H1 (cell line): ENCODE measurements around the gene IL37. TPM values are rescaled to one million over a fixed set of nuclear protein-coding genes. Genes with fewer than 3 reads are reported as not detected.

Experiments
- CTCF ChIA-PET: fragments of 300-600 bp; sonication (Branson Sonifier 250); formaldehyde crosslinking; loops from one replicate; lab custom pipeline; 2021; ENCODE audit not compliant: partially characterized antibody; lab: Charles Lee
- POLR2A ChIA-PET: fragments of 300-600 bp; sonication (Branson Sonifier 250); formaldehyde crosslinking; loops from one replicate; lab custom pipeline; 2021; ENCODE audit warnings: inconsistent platforms; ENCODE audit not compliant: partially characterized antibody; lab: Charles Lee
- DNase-seq, 2 experiments: peaks; one replicate each; pipeline versions ENCODE4 v3.0.0 to v3.0.0-alpha.2; 2010 to 2022; ENCODE audit warnings: low spot score in 2 of 2, low read depth in 1 of 2, mixed read lengths in 1 of 2
- FAIRE-seq: peaks from 2 replicates; lab custom pipeline; 2011; peaks lifted over from hg19 to GRCh38; lab: Jason Lieb, UNC
- H2AFZ ChIP-seq: 2 replicates; pipeline ENCODE4 v1.8.1; 2012; ENCODE audit warnings: low read length, inconsistent platforms
- H2AK5ac ChIP-seq: 2 replicates; pipeline ENCODE4 v1.6.1; 2013; ENCODE audit warnings: low read depth, low read length
- H2BK120ac ChIP-seq: replicated peaks from 2 replicates; pipeline ENCODE3; 2013; ENCODE audit warnings: low read depth, low read length, inconsistent platforms
- H2BK12ac ChIP-seq: 2 replicates; pipeline ENCODE4 v1.6.1; 2013; ENCODE audit warnings: low read depth, low read length
- H2BK15ac ChIP-seq: 2 replicates; pipeline ENCODE4 v1.6.1; 2013; ENCODE audit warnings: low read length
- H2BK20ac ChIP-seq: 2 replicates; pipeline ENCODE4 v1.6.1; 2013; ENCODE audit warnings: low read length
- H2BK5ac ChIP-seq: 2 replicates; pipeline ENCODE4 v1.6.1; 2013; ENCODE audit warnings: low read depth, low read length
- H3K14ac ChIP-seq: 2 replicates; pipeline ENCODE4 v1.6.1; 2013; ENCODE audit warnings: inconsistent platforms; ENCODE audit not compliant: insufficient read length
- H3K18ac ChIP-seq: 2 replicates; pipeline ENCODE4 v1.6.1; 2013; ENCODE audit warnings: low read length; ENCODE audit errors: extremely low read depth
- H3K23ac ChIP-seq: 2 replicates; pipeline ENCODE4 v1.6.1; 2013; ENCODE audit warnings: inconsistent platforms; ENCODE audit not compliant: insufficient read length
- H3K23me2 ChIP-seq: 2 replicates; pipeline ENCODE4 v1.6.1; 2013; ENCODE audit warnings: low read depth, low read length
- H3K27ac ChIP-seq: 2 replicates; pipeline ENCODE4 v1.6.1; 2011; ENCODE audit warnings: low read depth, low read length, inconsistent platforms
- H3K27me3 ChIP-seq, 4 experiments: replicated peaks in 1 of 4; 1 replicate in 1 of 4; 2 replicates in 3 of 4; pipeline versions ENCODE4 v1.6.1 to v1.8.1; 2011 to 2013; ENCODE audit warnings: low read length in 3 of 4, mild to moderate bottlenecking in 3 of 4, inconsistent platforms in 2 of 4, mixed read lengths in 2 of 4, moderate library complexity in 1 of 4; ENCODE audit not compliant: control insufficient read depth in 3 of 4, insufficient read depth in 3 of 4; ENCODE audit errors: extremely low read depth in 1 of 4
- H3K36me3 ChIP-seq, 4 experiments: 2 replicates each; pipeline versions ENCODE4 v1.6.1 to v1.8.1; 2011 to 2013; ENCODE audit warnings: mild to moderate bottlenecking in 4 of 4, low read length in 3 of 4, moderate library complexity in 2 of 4, control low read depth in 1 of 4, inconsistent platforms in 1 of 4; ENCODE audit not compliant: insufficient read depth in 4 of 4, control insufficient read depth in 2 of 4
- H3K4ac ChIP-seq: replicated peaks from 2 replicates; pipeline ENCODE3; 2013; ENCODE audit warnings: low read length, low read depth, mixed read lengths, inconsistent platforms; ENCODE audit not compliant: insufficient read length
- H3K4me1 ChIP-seq, 4 experiments: replicated peaks in 1 of 4; 1 replicate in 1 of 4; 2 replicates in 3 of 4; pipeline versions ENCODE4 v1.6.1 to v1.8.1; 2011 to 2013; ENCODE audit warnings: low read length in 3 of 4, inconsistent platforms in 2 of 4, mixed read lengths in 1 of 4; ENCODE audit not compliant: insufficient read depth in 4 of 4, control insufficient read depth in 3 of 4
- H3K4me2 ChIP-seq, 2 experiments: 2 replicates each; pipeline versions ENCODE4 v1.6.1 to v1.8.1; 2011 to 2013; ENCODE audit warnings: low read depth in 2 of 2, low read length in 2 of 2, control low read depth in 1 of 2, inconsistent platforms in 1 of 2, mild to moderate bottlenecking in 1 of 2; ENCODE audit not compliant: insufficient read depth in 1 of 2
- H3K4me3 ChIP-seq, 4 experiments: fragments of 200-600, 300-600 bp in 1 of 4; sonication (generic), shearing (Covaris generic), sonication (Bioruptor Twin) in 1 of 4; 2 replicates each; pipeline versions ENCODE4 v1.5.1 to v1.8.1; 2011 to 2016; ENCODE audit warnings: low read length in 4 of 4, low read depth in 3 of 4, control low read depth in 2 of 4, inconsistent platforms in 2 of 4, mild to moderate bottlenecking in 2 of 4, mixed read lengths in 1 of 4, moderate library complexity in 1 of 4; ENCODE audit not compliant: insufficient read depth in 2 of 4; ENCODE audit errors: extremely low read depth in 1 of 4
- H3K56ac ChIP-seq: replicated peaks from 2 replicates; pipeline ENCODE3; 2013; ENCODE audit warnings: low read depth, mild to moderate bottlenecking, mixed read lengths, low read length, inconsistent platforms; ENCODE audit not compliant: insufficient read length
- H3K79me1 ChIP-seq: 2 replicates; pipeline ENCODE4 v1.6.1; 2013; ENCODE audit warnings: low read depth, low read length, control low read depth
- H3K79me2 ChIP-seq, 2 experiments: 2 replicates each; pipeline versions ENCODE4 v1.6.1 to v1.8.1; 2012 to 2013; ENCODE audit warnings: low read length in 2 of 2, mild to moderate bottlenecking in 2 of 2, inconsistent platforms in 1 of 2; ENCODE audit not compliant: insufficient read depth in 2 of 2, control insufficient read depth in 1 of 2
- H3K9ac ChIP-seq, 4 experiments: replicated peaks in 1 of 4; 1 replicate in 1 of 4; 2 replicates in 3 of 4; pipeline versions ENCODE4 v1.6.1 to v1.8.1; 2011 to 2013; ENCODE audit warnings: low read depth in 3 of 4, low read length in 3 of 4, control low read depth in 2 of 4, mild to moderate bottlenecking in 2 of 4, moderate library complexity in 2 of 4, inconsistent platforms in 1 of 4; ENCODE audit errors: extremely low read depth in 1 of 4
- H3K9me3 ChIP-seq, 2 experiments: 2 replicates each; pipeline versions ENCODE4 v1.6.1 to v1.8.1; 2012 to 2013; ENCODE audit warnings: mild to moderate bottlenecking in 2 of 2, moderate library complexity in 2 of 2, control low read depth in 1 of 2, inconsistent platforms in 1 of 2, low read depth in 1 of 2, low read length in 1 of 2, mixed read lengths in 1 of 2; ENCODE audit not compliant: insufficient read depth in 2 of 2
- H4K20me1 ChIP-seq, 2 experiments: replicated peaks in 1 of 2; 2 replicates each; pipeline versions ENCODE3 to v1.8.1; 2011 to 2013; ENCODE audit warnings: inconsistent platforms in 2 of 2, low read length in 2 of 2, mild to moderate bottlenecking in 1 of 2; ENCODE audit not compliant: insufficient read depth in 2 of 2, control insufficient read depth in 1 of 2
- H4K5ac ChIP-seq: 2 replicates; pipeline ENCODE4 v1.6.1; 2013; ENCODE audit warnings: low read length, low read depth, mixed read lengths, inconsistent platforms; ENCODE audit not compliant: insufficient read length
- H4K8ac ChIP-seq: 2 replicates; pipeline ENCODE4 v1.8.0; 2013; ENCODE audit warnings: mild to moderate bottlenecking, moderate library complexity, low read length, inconsistent platforms; ENCODE audit not compliant: insufficient read depth; ENCODE audit errors: extremely low read depth
- H4K91ac ChIP-seq: replicated peaks from 2 replicates; pipeline ENCODE3; 2013; ENCODE audit warnings: low read length, mixed read lengths, inconsistent platforms; ENCODE audit not compliant: insufficient read length
- BRCA1 ChIP-seq: IDR thresholded peaks from 2 replicates; pipeline ENCODE4 v1.6.1; 2012; ENCODE audit warnings: low read depth, low read length, improper control_type of control experiment
- CBX5 ChIP-seq: fragments of 300-800, 300-1000 bp; sonication (generic); IDR thresholded peaks from 2 replicates; pipeline ENCODE4 v1.7.1; 2016; ENCODE audit warnings: antibody characterized with exemption, low read length, low read depth
- CBX8 ChIP-seq: fragments of 300-800, 300-1000 bp; sonication (generic); IDR thresholded peaks from 2 replicates; pipeline ENCODE4 v1.7.1; 2016; ENCODE audit warnings: low read depth, low read length, borderline replicate concordance
- CTBP2 ChIP-seq: IDR thresholded peaks from 2 replicates; pipeline ENCODE4 v1.7.0; 2011; ENCODE audit warnings: borderline replicate concordance, mild to moderate bottlenecking, moderate library complexity, mixed read lengths, low read length; ENCODE audit not compliant: insufficient read depth, insufficient read length
- HDAC2 ChIP-seq, 2 experiments: fragments of 300-600 bp in 1 of 2; sonication (generic) in 1 of 2; IDR thresholded peaks; 2 replicates each; pipeline ENCODE4 v1.6.1; 2011 to 2012; ENCODE audit warnings: low read depth in 2 of 2, low read length in 2 of 2, mild to moderate bottlenecking in 2 of 2, moderate library complexity in 2 of 2, borderline replicate concordance in 1 of 2, inconsistent platforms in 1 of 2
- JUN ChIP-seq: IDR thresholded peaks from 2 replicates; pipeline ENCODE4 v1.6.1; 2011; ENCODE audit warnings: low read depth, mild to moderate bottlenecking, improper control_type of control experiment, low read length
- KDM4A ChIP-seq: IDR thresholded peaks from one replicate; pipeline ENCODE4 v1.7.1; 2012; ENCODE audit warnings: low read depth, mild to moderate bottlenecking, moderate library complexity, low read length, inconsistent platforms; ENCODE audit not compliant: severe bottlenecking
- KDM5A ChIP-seq: fragments of 200-600 bp; IDR thresholded peaks from 2 replicates; pipeline ENCODE4 v1.7.1; 2012; ENCODE audit warnings: mild to moderate bottlenecking, low read length, inconsistent platforms, mixed read lengths
- POLR2A ChIP-seq, 2 experiments: IDR thresholded peaks; 1 replicate in 1 of 2; 2 replicates in 1 of 2; pipeline ENCODE4 v1.6.1; 2011; ENCODE audit warnings: low read depth in 2 of 2, low read length in 2 of 2, mild to moderate bottlenecking in 2 of 2; ENCODE audit errors: control extremely low read depth in 1 of 2
- SIRT6 ChIP-seq: IDR thresholded peaks from one replicate; pipeline ENCODE4 v1.7.1; 2012; ENCODE audit warnings: low read length, inconsistent platforms
- SIX5 ChIP-seq: IDR thresholded peaks from 2 replicates; pipeline ENCODE4 v1.6.1; 2011; ENCODE audit warnings: mild to moderate bottlenecking, low read depth, low read length
- SUZ12 ChIP-seq: fragments of 200-600 bp; sonication (generic); IDR thresholded peaks from 2 replicates; pipeline ENCODE4 v1.6.1; 2012; ENCODE audit warnings: mild to moderate bottlenecking, inconsistent platforms, low read length, moderate library complexity, mixed read lengths
- TAF7 ChIP-seq: optimal IDR thresholded peaks from 2 replicates; pipeline ENCODE3; 2011; ENCODE audit warnings: low read depth, mild to moderate bottlenecking, inconsistent platforms, low read length, moderate library complexity, borderline replicate concordance
- TEAD4 ChIP-seq: IDR thresholded peaks from 2 replicates; pipeline ENCODE4 v1.6.1; 2012; ENCODE audit warnings: low read depth, low read length, inconsistent platforms, mixed read lengths
- WGBS, 2 experiments: shearing (Covaris generic) in 1 of 2; methylation state at CpG; one replicate each; pipeline versions ENCODE4 v1.1.6 to v1.1.7; 2013 to 2015; ENCODE audit warnings: low lambda C conversion rate in 2 of 2, mixed read lengths in 2 of 2, inconsistent platforms in 1 of 2, low coverage in 1 of 2, missing lambda C conversion rate in 1 of 2; ENCODE audit not compliant: insufficient replicate concordance in 2 of 2, insufficient coverage in 1 of 2, insufficient read length in 1 of 2; ENCODE audit errors: extremely low coverage in 1 of 2, missing lambda C conversion rate in 1 of 2; 5-methylcytosine and 5-hydroxymethylcytosine counted together
- polyA plus RNA-seq, 7 experiments: library from polyadenylated mRNA; depleted of rRNA in 3 of 7; stranded (reverse) in 5 of 7; unstranded in 2 of 7; fragments of >200 nt in 5 of 7; fragments of 200-250 nt in 2 of 7; gene quantifications; 1 replicate in 5 of 7; 2 replicates in 1 of 7; 4 replicates in 1 of 7; pipeline versions ENCODE4 v1.2.1 to v1.2.3, GENCODE V29; 2011 to 2013; ENCODE audit warnings: missing spikeins in 2 of 7, mixed read lengths in 2 of 7
- total RNA-seq: library from RNA; stranded (reverse); fragmentation: NEBNext Ultra II Directional; extraction: Animal tissue kit (Norgen Biotek cat#: 25700); gene quantifications from 2 replicates; pipeline ENCODE4 v1.2.1, GENCODE V29; 2021

IL37 gene
- total and polyA plus RNA-seq, 2 of the 8 experiments (the other 6 are each of a cell fraction or from before 2014, with no cell fraction given): 0.18 TPM; not detected in 1

GRCh38 chr2:112880091-112880531 is 30.9 kb upstream of the IL37 start:
- FAIRE-seq (no peak), DNase-seq (no peak)
- H3K27me3 ChIP-seq: 0 out of 7 replicates have a peak, but pooled peaks cover 0 to 2% (median 0%) of the 10 kb centered on the region in 4 experiments
- H3K18ac ChIP-seq: no peak overlapping the region
- no peak overlapping the region for H2BK20ac ChIP-seq
- H2BK15ac ChIP-seq: no peak overlapping the region
- H2BK12ac ChIP-seq: no peak overlapping the region
- 91% methylated on average over 5 of the region's 5 CpGs; no CpG with 5 or more reads in 1 of the 2 experiments for WGBS, 2 experiments
- H3K14ac ChIP-seq: no peak overlapping the region
- H3K4me2 ChIP-seq: no peak overlapping the region
- H3K4ac ChIP-seq: no peak overlapping the region
- H3K79me2 ChIP-seq: no peaks in the 10 kb centered on the region
- no peak overlapping the region for H4K5ac ChIP-seq
- ChIA-PET CTCF (interaction anchor here (0.8 to 9.7 kb wide), 3 partner anchors 62 to 129 kb away, joined by 3 to 178 read pairs (median 3); no protein-coding TSS in a partner anchor), POLR2A (no interaction called here)
- no peak overlapping the region for H2BK120ac ChIP-seq
- no peak overlapping the region for H3K27ac ChIP-seq
- H4K91ac ChIP-seq: no peak overlapping the region
- H4K8ac ChIP-seq: no peak overlapping the region; the same call in 1 of the 2 replicates
- H2AK5ac ChIP-seq: no peak overlapping the region
- no peaks in the 10 kb centered on the region for H3K36me3 ChIP-seq
- no peak overlapping the region for H3K9ac ChIP-seq
- H4K20me1 ChIP-seq: no peaks in the 10 kb centered on the region
- no peak overlapping the region for H3K23ac ChIP-seq
- H3K79me1 ChIP-seq: no peaks in the 10 kb centered on the region; the same call in 1 of the 2 replicates
- H3K56ac ChIP-seq: no peak overlapping the region
- no peak overlapping the region for H2BK5ac ChIP-seq
- no peaks in the 10 kb centered on the region for H3K23me2 ChIP-seq
- H3K9me3 ChIP-seq: no peaks in the 10 kb centered on the region
- no peak overlapping the region for H3K4me3 ChIP-seq
- H2AFZ ChIP-seq: no peak overlapping the region
- 0 out of 7 replicates have a peak, but pooled peaks cover 0 to 2% (median 0%) of the 10 kb centered on the region in 4 experiments for H3K4me1 ChIP-seq
- no peak for TF ChIP-seq CTBP2
- TF ChIP-seq KDM5A: no peak
- no peak for TF ChIP-seq CBX5
- no peak for TF ChIP-seq POLR2A (IDR thresholded peaks at IDR 0.05; ENCODE audit: control extremely low read depth in 1 of 2, low read depth in 2 of 2, low read length in 2 of 2)
- TF ChIP-seq TAF7: no peak
- TF ChIP-seq CBX8: no peak
- TF ChIP-seq SIX5: no peak
- TF ChIP-seq KDM4A: no peak
- TF ChIP-seq BRCA1: no peak
- no peak for TF ChIP-seq TEAD4
- TF ChIP-seq HDAC2 (IDR thresholded peaks at IDR 0.05; ENCODE audit: borderline replicate concordance in 1 of 2, low read depth in 2 of 2, low read length in 2 of 2): no peak
- TF ChIP-seq SIRT6: no peak
- TF ChIP-seq SUZ12: no peak
- TF ChIP-seq JUN: no peak
